ENCODE data around the gene CLGN.
"Not testable (repeated sequence)": the region's sequence is repeated elsewhere in the genome, so short reads cannot be mapped to it uniquely, and the experiment has no call there.

The CLGN gene

DNA sequence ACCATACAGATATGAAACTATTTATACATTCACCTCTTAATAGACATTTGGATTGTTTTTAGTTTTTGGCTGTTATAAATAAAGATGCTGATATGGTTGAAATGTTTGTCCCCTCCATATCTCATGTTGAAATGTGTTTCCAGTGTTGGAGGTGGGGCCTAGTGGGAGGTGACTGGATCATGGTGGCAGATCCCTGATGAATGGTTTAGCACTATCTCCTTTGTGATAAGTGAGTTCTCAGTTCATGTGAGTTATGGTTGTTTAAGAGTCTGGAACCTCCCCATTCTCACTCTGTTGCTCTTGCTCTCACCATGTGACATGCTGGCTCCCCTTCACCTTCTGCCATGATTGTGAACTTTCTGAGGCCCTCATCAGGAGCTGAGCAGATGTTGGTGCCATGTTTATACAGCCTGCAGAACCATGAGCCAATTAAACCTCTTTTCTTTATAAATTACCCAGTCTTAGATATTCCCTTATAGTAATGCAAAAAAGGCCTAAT, 12.2 kb upstream of the CLGN start:
- no peak overlapping the region for H3K4me3 ChIP-seq (ENCODE audit: low read length)
- DNase-seq (ENCODE audit: low read depth, low spot score): no peak
- no peak overlapping the region for H3K27ac ChIP-seq (ENCODE audit: low read length)
- H3K27me3 ChIP-seq (ENCODE audit: control insufficient read depth, insufficient read depth, low read length): no peaks in the 10 kb centered on the region
- H3K4me1 ChIP-seq (ENCODE audit: control insufficient read depth, insufficient read depth, low read length): no peaks in the 10 kb centered on the region
- H3K9me3 ChIP-seq (ENCODE audit: control insufficient read depth, insufficient read depth, low read length): no peaks in the 10 kb centered on the region
- H3K36me3 ChIP-seq (ENCODE audit: control insufficient read depth, insufficient read depth, low read length): no peaks in the 10 kb centered on the region

DNA sequence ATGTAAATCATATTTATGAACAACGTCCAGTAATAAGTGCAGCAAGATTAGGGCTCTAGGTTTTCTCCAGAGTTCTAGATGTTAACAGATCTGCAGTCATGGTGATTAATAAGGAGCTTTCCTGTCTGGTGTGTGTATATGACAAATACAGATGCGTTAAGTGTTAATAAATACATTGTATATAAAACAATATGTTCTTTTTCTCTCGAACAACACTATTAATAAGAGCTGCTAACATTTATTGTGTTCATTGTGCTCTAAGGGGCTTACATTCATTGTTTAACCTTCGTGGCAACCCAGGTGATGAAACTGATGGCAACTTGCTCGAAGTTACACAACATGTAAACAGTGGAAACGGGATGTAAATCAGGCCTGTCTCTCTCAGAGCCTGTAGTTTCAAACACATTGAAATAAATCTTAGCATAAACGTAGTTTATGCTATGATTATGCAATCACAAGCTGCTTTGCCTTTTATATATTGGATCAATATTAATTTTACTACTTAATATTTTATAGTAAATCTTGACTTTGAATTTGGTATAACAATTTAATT, 547 bp upstream of the CLGN start:
- no peak for DNase-seq (ENCODE audit: low read depth, low spot score)
- no peaks in the 10 kb centered on the region for H3K27me3 ChIP-seq (ENCODE audit: control insufficient read depth, insufficient read depth, low read length)
- H3K36me3 ChIP-seq (ENCODE audit: control insufficient read depth, insufficient read depth, low read length): no peaks in the 10 kb centered on the region
- WGBS (ENCODE audit: insufficient coverage, insufficient read length): no CpG with 5 or more reads among the region's 7 CpGs
- H3K9me3 ChIP-seq (ENCODE audit: control insufficient read depth, insufficient read depth, low read length): no peaks in the 10 kb centered on the region
- H3K27ac ChIP-seq (ENCODE audit: low read length): no peak overlapping the region
- H3K4me3 ChIP-seq (ENCODE audit: low read length): peak overlapping the region; percentile 55; the same call in 1 of the 2 replicates
- no peaks in the 10 kb centered on the region for H3K4me1 ChIP-seq (ENCODE audit: control insufficient read depth, insufficient read depth, low read length)

DNA sequence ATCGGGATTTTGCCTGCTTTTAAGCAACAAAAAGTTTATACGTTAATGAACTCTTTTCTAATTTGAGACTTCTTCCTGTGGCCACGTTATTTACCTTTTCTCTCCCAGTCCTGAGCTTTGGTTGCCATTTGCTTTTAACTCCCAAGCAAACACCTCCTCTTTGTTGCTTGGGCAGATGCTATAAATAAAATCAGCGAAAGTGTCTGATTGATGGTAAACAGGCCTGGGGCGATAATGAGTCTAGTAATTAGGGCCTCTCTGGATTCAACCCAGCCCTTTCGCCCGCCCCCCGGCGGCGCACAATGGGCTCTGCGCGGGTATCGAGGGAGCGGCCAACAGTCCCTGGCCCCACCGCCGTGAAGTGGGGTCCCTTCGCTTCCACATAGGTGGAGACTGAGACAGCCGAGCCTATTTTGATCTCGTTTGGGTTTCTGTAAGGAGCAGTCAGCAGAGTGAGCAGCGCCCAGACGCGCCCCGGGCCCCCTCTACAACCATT, 790 bp downstream of the CLGN start:
- Histone ChIP-seq H3K4me1 (ENCODE audit: control insufficient read depth, insufficient read depth, low read length) (no peaks in the 10 kb centered on the region), H3K27ac (ENCODE audit: low read length) (no peak overlapping the region), H3K27me3 (ENCODE audit: control insufficient read depth, insufficient read depth, low read length) (no peaks in the 10 kb centered on the region), H3K4me3 (ENCODE audit: low read length) (peak overlapping the region; percentile 55; the same call in 1 of the 2 replicates), H3K36me3 (ENCODE audit: control insufficient read depth, insufficient read depth, low read length) (no peaks in the 10 kb centered on the region), H3K9me3 (ENCODE audit: control insufficient read depth, insufficient read depth, low read length) (no peaks in the 10 kb centered on the region)
- DNase-seq (ENCODE audit: low read depth, low spot score): no peak
- no CpG with 5 or more reads among the region's 23 CpGs for WGBS (ENCODE audit: insufficient coverage, insufficient read length)

DNA sequence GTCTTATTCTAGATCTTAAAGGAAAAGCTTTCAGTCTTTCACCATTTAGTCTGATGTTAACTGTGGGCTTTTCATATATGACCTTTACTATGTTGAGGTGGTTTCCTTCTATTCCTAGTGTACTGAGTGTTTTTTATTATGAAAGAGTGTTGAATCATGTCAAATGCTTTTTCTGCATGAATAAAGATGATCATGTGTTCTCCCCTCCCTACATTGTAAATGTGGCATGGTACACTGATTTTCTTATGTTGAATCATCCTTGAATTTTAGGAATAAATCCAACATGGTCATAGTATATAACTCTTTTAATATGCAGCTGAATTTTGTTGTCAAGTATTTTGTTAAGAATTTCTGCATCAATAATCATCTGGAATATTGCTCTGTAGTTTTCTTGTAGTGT, 4.3 kb downstream of the CLGN start:
- Histone ChIP-seq H3K27me3 (ENCODE audit: control insufficient read depth, insufficient read depth, low read length) (no peaks in the 10 kb centered on the region), H3K9me3 (ENCODE audit: control insufficient read depth, insufficient read depth, low read length) (no peaks in the 10 kb centered on the region), H3K4me1 (ENCODE audit: control insufficient read depth, insufficient read depth, low read length) (no peaks in the 10 kb centered on the region), H3K4me3 (ENCODE audit: low read length) (no peak overlapping the region), H3K27ac (ENCODE audit: low read length) (no peak overlapping the region), H3K36me3 (ENCODE audit: control insufficient read depth, insufficient read depth, low read length) (no peaks in the 10 kb centered on the region)
- no peak for DNase-seq (ENCODE audit: low read depth, low spot score)

DNA sequence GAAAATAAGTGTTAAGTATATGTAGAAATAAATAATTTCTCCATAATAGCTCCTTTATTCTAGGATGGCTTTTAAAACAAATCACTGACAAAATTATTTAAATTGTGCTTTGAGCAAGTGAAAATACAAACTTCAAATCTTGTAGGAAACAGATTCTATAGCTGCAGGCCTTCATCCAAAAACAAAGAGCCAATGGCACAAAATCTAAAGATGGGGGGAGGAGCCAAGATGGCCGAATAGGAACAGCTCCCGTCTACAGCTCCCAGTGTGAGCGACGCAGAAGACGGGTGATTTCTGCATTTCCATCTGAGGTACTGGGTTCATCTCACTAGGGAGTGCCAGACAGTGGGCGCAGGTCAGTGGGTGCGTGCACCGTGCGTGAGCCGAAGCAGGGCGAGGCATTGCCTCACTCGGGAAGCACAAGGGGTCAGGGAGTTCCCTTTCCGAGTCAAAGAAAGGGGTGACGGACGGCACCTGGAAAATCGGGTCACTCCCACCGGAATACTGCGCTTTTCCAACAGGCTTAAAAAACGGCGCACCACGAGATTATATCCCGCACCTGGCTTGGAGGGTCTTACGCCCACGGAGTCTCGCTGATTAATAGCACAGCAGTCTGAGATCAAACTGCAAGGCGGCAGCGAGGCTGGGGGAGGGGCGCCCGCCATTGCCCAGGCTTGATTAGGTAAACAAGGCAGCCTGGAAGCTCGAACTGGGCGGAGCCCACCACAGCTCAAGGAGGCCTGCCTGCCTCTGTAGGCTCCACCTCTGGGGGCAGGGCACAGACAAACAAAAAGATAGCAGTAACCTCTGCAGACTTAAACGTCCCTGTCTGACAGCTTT, 14.1 kb downstream of the CLGN start:
- no CpG with 5 or more reads among the region's 32 CpGs for WGBS (ENCODE audit: insufficient coverage, insufficient read length)
- not testable (repeated sequence) for H3K36me3 ChIP-seq (ENCODE audit: control insufficient read depth, insufficient read depth, low read length); H3K27me3 ChIP-seq (ENCODE audit: control insufficient read depth, insufficient read depth, low read length); DNase-seq (ENCODE audit: low read depth, low spot score); H3K9me3 ChIP-seq (ENCODE audit: control insufficient read depth, insufficient read depth, low read length); H3K4me1 ChIP-seq (ENCODE audit: control insufficient read depth, insufficient read depth, low read length); H3K4me3 ChIP-seq (ENCODE audit: low read length); H3K27ac ChIP-seq (ENCODE audit: low read length)

DNA sequence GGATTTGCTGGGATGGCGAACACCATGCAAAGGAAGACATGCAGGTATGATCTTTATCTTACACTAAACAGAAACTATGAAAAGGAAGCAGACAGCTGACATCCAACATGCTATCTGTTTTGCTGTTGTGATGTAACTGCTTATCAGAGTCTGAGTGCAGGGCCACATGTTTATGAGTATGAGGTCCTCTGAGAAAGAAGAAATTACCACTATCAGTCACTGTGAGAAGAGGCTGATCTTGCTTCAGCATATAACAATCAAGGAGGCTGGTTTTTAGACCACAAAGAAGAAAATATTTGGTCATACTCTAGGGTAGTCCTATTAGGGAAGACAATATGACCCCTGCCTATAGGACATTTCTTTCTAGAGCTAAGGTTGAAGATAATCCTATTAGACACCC, 18.5 kb downstream of the CLGN start:
- no peaks in the 10 kb centered on the region for H3K9me3 ChIP-seq (ENCODE audit: control insufficient read depth, insufficient read depth, low read length)
- no CpG with 5 or more reads among the region's 1 CpG for WGBS (ENCODE audit: insufficient coverage, insufficient read length)
- no peak for DNase-seq (ENCODE audit: low read depth, low spot score)
- H3K36me3 ChIP-seq (ENCODE audit: control insufficient read depth, insufficient read depth, low read length): no peaks in the 10 kb centered on the region
- H3K4me1 ChIP-seq (ENCODE audit: control insufficient read depth, insufficient read depth, low read length): no peaks in the 10 kb centered on the region
- no peaks in the 10 kb centered on the region for H3K27me3 ChIP-seq (ENCODE audit: control insufficient read depth, insufficient read depth, low read length)
- H3K27ac ChIP-seq (ENCODE audit: low read length): no peak overlapping the region
- no peak overlapping the region for H3K4me3 ChIP-seq (ENCODE audit: low read length)

DNA sequence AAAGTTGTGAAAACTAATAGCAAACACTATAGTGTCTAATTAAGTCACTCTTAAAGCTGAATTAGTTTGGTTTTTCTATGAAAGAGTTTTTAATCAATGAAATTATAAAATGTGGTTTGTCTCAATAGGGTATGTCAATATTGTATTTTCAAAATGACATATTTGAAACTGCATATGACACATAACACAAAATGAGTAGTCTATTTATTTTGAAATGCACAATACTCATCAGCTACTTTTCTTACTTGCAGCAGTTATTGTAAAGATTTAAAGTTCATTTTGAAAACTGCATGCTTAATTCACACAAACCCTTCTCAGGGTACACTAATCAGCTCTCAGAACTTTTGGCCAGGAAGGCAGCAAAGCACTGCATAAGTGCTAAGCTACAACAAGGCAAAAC, 21.2 kb downstream of the CLGN start:
- Histone ChIP-seq H3K27me3 (ENCODE audit: control insufficient read depth, insufficient read depth, low read length) (no peaks in the 10 kb centered on the region), H3K9me3 (ENCODE audit: control insufficient read depth, insufficient read depth, low read length) (no peaks in the 10 kb centered on the region), H3K36me3 (ENCODE audit: control insufficient read depth, insufficient read depth, low read length) (no peaks in the 10 kb centered on the region), H3K27ac (ENCODE audit: low read length) (no peak overlapping the region), H3K4me3 (ENCODE audit: low read length) (no peak overlapping the region), H3K4me1 (ENCODE audit: control insufficient read depth, insufficient read depth, low read length) (no peaks in the 10 kb centered on the region)
- DNase-seq (ENCODE audit: low read depth, low spot score): no peak

DNA sequence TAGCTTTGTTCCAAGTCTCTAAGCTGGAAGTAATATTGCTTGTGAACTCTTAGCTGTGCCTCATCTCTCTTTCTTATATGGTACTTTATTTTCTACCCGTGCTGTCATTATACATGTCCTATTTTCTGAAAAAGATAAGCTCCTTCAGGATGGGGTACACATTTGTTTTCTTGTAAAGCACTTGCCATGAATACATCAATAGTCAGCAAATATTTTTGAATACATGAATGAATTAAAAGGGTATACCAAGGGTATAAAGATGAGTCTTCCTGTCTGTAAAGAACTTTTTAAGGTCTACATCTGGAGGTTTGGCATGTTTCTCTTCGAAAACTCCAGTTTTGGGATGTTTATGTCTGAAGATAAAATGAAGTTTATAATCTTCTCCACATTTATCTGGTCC, 27.3 kb downstream of the CLGN start:
- DNase-seq (ENCODE audit: low read depth, low spot score): no peak
- no peaks in the 10 kb centered on the region for H3K36me3 ChIP-seq (ENCODE audit: control insufficient read depth, insufficient read depth, low read length)
- H3K27me3 ChIP-seq (ENCODE audit: control insufficient read depth, insufficient read depth, low read length): no peaks in the 10 kb centered on the region
- no CpG with 5 or more reads among the region's 2 CpGs for WGBS (ENCODE audit: insufficient coverage, insufficient read length)
- no peaks in the 10 kb centered on the region for H3K4me1 ChIP-seq (ENCODE audit: control insufficient read depth, insufficient read depth, low read length)
- no peak overlapping the region for H3K27ac ChIP-seq (ENCODE audit: low read length)
- H3K4me3 ChIP-seq (ENCODE audit: low read length): no peak overlapping the region
- no peaks in the 10 kb centered on the region for H3K9me3 ChIP-seq (ENCODE audit: control insufficient read depth, insufficient read depth, low read length)

DNA sequence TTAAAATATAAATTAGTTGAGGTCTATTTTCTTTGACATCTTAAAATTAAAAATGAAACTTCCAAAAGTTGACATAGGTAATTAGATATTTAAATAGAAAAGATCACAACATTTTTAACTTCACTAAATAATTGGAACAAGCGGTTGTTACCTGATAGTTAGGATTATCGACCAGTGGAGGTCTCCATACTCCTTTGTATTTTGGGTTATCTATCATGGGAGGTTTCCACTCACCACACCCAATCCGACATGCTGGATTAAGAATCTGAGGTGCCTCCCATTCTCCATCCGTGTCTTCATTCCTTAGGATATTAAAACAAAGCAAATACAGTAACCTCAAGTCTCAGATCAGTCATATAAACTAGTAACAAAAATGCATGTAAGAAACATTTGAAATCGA, 31.8 kb downstream of the CLGN start:
- H3K9me3 ChIP-seq (ENCODE audit: control insufficient read depth, insufficient read depth, low read length): no peaks in the 10 kb centered on the region
- no peaks in the 10 kb centered on the region for H3K4me1 ChIP-seq (ENCODE audit: control insufficient read depth, insufficient read depth, low read length)
- H3K27me3 ChIP-seq (ENCODE audit: control insufficient read depth, insufficient read depth, low read length): no peaks in the 10 kb centered on the region
- no CpG with 5 or more reads among the region's 5 CpGs for WGBS (ENCODE audit: insufficient coverage, insufficient read length)
- no peaks in the 10 kb centered on the region for H3K36me3 ChIP-seq (ENCODE audit: control insufficient read depth, insufficient read depth, low read length)
- no peak for DNase-seq (ENCODE audit: low read depth, low spot score)
- H3K27ac ChIP-seq (ENCODE audit: low read length): no peak overlapping the region
- H3K4me3 ChIP-seq (ENCODE audit: low read length): no peak overlapping the region

DNA sequence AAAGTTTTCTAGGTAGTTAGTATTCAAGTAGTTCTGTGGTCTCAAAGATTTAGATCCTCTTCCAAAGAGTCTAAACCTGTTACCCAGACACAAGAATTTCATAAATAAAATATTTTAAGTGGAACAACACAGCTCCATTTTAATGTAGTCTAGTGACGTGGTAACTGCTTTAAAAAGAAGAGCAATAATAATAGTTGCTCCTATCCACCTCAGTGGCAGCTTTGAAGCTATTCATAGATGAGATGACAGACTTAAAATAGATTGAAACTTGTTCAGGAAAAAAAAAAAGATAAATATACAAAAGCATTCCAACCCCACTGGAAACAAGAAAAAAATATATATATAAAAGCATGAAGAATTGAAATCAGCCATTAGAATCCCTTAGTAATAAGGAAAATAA, 39.4 kb downstream of the CLGN start:
- Histone ChIP-seq H3K36me3 (ENCODE audit: control insufficient read depth, insufficient read depth, low read length) (no peaks in the 10 kb centered on the region), H3K4me3 (ENCODE audit: low read length) (no peak overlapping the region), H3K27me3 (ENCODE audit: control insufficient read depth, insufficient read depth, low read length) (no peaks in the 10 kb centered on the region), H3K27ac (ENCODE audit: low read length) (no peak overlapping the region), H3K9me3 (ENCODE audit: control insufficient read depth, insufficient read depth, low read length) (no peaks in the 10 kb centered on the region), H3K4me1 (ENCODE audit: control insufficient read depth, insufficient read depth, low read length) (no peaks in the 10 kb centered on the region)
- WGBS (ENCODE audit: insufficient coverage, insufficient read length): no CpG with 5 or more reads among the region's 1 CpG
- DNase-seq (ENCODE audit: low read depth, low spot score): no peak

DNA sequence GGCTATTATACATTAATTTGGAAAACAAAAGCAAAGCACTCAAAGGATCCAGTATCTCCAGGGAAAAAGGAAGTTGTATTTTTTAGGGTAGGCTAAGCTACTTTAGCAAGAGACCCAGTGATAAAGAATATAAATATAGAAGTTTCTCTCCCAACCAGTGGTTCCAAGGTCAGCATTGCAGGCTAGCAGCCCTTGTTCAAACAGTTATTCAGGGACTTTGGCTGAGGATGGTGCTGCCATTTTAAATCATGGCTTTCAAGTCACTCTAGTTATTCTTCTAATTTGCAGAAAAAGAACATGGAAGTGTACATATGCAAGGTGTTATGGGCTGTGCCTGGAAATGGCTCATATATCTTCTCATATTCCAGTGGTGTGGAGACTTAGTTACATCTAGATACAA, 44.7 kb downstream of the CLGN start:
- Histone ChIP-seq H3K27me3 (ENCODE audit: control insufficient read depth, insufficient read depth, low read length) (no peaks in the 10 kb centered on the region), H3K9me3 (ENCODE audit: control insufficient read depth, insufficient read depth, low read length) (no peaks in the 10 kb centered on the region), H3K27ac (ENCODE audit: low read length) (no peak overlapping the region), H3K4me1 (ENCODE audit: control insufficient read depth, insufficient read depth, low read length) (no peaks in the 10 kb centered on the region), H3K4me3 (ENCODE audit: low read length) (no peak overlapping the region), H3K36me3 (ENCODE audit: control insufficient read depth, insufficient read depth, low read length) (no peaks in the 10 kb centered on the region)
- DNase-seq (ENCODE audit: low read depth, low spot score): no peak

Measured in iPS DF 6.9 (cell line).